Measurements from ENCODE around the gene SLIT3.

SLIT3 gene

GRCh38 chr5:168991311-168991710 lies 309.6 kb downstream of the SLIT3 start:
- DNase-seq (ENCODE audit: low spot score): no peak

DNA sequence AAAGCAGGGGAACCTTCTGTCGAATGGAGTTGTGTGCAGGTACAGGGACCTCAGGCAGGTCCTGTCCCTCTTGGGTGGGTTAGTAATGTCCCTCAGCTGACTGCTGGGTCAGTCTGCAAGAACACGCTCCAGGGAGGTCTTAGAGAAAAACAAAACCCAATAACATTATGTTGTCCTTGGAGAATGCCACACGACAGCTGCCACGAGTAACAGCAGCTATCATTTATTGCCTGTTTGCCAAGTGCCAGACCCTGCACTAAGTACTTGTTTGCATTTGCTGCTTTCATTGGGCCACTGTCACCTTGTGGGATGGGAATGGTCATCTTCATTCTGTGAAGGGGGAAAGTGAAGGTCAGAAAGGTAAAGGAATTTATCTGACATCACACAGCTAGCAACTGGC lies 310.3 kb downstream of the SLIT3 start:
- no peak for DNase-seq (ENCODE audit: low spot score)

- DNase-seq (ENCODE audit: low spot score): no peak
Observed at GRCh38 chr5:168989731-168990505, 311.0 kb downstream of the SLIT3 start.

DNA sequence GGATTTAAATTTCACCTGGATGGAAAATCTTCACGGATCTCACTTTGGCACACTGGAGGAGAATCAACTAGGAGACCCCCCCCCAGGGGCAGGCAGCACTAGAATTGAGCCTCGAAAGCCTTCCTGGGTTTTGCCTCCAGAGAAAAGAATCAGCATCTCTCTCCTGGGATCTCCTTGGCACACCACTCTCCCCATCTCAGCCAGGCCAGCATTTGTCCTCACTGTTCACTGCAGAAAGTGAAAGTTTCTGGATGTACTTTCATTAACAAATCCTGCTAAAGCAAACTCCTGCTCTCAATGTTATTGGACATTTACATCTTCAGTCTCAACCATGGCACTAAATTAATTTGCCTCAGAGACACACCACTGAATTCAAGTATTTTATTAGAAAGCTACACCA lies 312.2 kb downstream of the SLIT3 start:
- DNase-seq (ENCODE audit: low spot score): no peak

DNA sequence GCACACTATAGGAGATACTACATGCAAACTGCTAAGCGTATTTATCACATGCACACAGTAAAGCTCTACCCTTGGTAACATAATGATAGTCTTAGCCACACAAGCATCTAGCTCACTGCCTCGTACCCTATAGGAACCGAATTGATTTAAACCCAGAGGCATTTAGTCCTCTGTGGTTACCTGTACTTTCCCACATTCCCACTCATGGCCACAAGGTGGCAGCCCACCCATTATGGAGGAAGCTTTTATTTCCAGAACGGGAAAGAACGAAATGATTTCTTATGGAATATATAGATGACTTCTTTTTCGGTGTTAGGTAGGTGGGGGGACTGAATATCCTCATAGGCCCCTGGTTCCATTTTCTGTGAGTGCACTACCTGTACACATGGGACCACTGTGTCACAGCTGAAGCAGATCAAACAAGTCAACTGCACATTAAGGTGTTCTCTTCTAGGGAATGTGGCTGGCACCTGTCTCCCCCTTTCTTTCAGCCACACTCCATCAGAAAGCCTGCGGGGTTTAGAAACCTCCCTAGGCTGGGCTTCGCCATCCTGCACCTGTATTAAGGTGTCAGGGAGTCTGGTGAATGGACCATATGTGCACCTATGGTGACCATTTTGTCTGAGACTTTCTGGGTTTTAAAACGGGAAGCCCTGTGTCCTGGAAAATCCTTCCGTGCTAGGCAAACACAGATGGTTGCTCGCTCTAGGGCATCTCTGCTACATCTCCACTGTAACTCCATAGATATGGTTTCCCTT lies 313.2 kb downstream of the SLIT3 start:
- DNase-seq (ENCODE audit: low spot score): peak; percentile 56

DNA sequence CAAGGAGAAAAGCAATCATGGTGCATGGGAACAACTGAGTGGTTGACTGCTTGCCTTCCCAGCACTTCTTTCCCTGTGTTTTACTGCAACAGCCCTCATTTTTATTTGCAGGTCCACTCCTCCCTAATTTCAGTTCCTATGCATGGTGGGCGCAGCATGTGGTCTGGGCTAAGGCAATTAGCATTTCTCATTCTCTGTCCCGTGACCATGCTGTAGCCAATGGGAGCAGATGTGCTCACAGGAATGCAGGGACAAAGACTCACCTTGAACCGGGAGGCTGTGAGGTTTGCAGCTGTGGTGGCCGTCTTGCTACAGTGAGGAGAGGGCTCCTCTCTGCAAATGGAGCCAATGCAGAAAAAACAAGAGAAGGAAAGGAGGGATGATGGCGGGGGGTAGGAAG lies 315.5 kb downstream of the SLIT3 start:
- no peak for DNase-seq (ENCODE audit: low spot score)

GRCh38 chr5:168984135-168984675 lies 316.7 kb downstream of the SLIT3 start:
- no peak for DNase-seq (ENCODE audit: low spot score)

- DNase-seq (ENCODE audit: low spot score): no peak
Observed at GRCh38 chr5:168979135-168979534, 321.8 kb downstream of the SLIT3 start.

- no peak for DNase-seq (ENCODE audit: low spot score)
Observed at GRCh38 chr5:168978500-168978899, 322.4 kb downstream of the SLIT3 start.

GRCh38 chr5:168978015-168978414 lies 322.9 kb downstream of the SLIT3 start:
- DNase-seq (ENCODE audit: low spot score): no peak

DNA sequence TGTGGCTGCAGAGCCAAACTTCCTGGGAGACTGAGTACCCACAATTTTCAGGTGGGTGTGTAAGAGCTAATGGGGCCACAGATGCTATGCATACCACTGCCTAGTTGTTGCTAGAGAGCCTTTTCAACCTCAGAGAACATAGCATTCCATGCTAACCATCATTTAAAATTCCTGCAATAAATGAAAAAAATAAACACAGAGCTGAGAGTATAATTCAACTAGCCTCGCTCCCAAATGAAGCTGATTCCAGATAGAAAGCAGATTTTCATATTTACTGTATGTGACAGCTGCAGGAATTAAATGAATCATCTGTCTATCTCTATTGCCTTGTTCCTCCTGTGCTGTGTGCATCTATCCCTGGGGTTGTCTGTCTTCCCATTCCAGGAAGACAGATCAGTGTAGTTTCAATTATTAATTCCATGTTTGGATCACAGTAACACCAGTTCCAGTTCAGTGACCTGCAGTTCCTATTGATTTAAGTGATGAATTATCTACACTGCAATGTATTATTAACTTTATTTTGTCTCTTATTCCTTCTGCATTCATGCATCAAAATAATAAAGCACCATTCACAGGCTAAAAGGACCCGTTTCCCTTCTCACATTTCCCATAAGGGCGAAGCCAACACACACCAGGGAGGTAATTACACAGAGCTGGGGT lies 324.5 kb downstream of the SLIT3 start:
- no peak for DNase-seq (ENCODE audit: low spot score)

DNA sequence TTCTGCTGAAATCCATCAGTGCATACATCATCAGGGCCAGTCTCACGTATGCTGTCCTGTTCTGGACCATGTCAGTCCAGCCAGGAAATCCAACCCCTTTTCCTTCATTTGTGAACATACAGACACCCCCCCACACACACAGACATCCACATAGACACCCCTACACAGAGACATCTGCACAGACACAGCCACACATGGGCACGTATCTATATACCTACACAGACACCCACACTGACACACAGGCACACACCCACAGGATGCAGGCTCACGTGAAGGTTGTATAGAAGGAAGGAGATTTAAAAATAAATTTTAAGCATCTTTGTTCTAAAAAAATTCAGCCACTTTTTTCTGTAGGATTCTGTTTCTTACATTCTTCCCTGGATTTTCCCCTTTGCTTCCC lies 325.6 kb downstream of the SLIT3 start:
- no peak for DNase-seq (ENCODE audit: low spot score)

DNA sequence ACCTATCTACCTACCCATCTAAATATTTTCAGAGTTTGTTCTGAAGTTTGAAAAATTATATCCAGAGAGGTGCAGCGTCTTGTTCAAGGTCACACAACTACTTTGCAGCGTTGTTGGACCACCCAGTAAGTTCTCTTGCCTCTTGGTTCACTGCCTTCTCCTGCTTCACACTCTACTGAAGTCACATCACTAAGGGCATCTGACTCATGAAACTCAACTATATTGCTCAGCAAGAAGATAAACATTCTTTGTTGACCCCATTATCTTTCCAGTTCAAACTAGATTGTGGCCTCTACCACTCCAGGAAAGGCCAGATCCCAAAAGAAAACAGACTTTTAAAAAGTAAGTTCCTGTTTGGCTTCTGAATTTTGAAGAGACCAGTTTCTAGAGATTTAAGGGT lies 326.9 kb downstream of the SLIT3 start:
- no peak for DNase-seq (ENCODE audit: low spot score)

DNA sequence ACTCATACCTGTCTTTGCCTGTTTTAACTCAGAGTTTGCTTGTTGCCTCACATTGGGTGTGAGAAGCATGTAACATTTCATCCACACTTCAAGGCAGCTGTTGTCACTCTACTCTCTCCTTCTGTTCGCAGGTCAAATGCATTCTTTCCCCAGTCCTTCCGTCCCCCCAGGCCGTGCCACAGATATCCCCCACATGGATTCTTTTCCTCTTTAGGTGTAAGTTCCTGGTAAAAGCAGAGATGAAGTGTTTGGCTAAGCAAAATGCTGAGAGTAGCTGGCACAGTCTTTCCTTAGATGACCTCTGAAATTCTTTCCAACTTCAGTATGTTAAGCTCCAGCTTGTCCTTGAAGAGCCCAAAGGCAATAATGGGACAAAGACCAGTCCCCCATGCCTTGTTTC lies 328.2 kb downstream of the SLIT3 start:
- DNase-seq (ENCODE audit: low spot score): no peak

DNA sequence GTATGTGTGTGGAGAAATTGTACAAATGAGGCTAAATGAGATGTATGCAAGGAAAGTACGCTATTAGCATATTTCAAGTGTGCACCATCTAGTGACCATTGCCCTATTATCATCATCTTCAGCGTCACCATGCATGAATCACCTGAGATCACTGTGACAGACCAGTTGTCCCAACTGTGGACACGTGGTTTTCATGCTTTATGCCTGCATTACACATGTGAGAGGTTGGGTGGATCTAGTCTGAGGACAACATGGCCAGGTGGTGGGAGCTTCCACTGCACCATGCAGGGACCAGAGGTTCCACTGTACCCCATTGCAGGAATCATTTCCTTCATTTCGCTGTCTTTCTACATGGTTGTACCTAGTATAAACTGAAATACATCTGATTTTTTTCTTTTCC lies 329.8 kb downstream of the SLIT3 start:
- no peak for DNase-seq (ENCODE audit: low spot score)

- DNase-seq (ENCODE audit: low spot score): no peak
Observed at GRCh38 chr5:168969326-168969886, 331.5 kb downstream of the SLIT3 start.

GRCh38 chr5:168967882-168968620 lies 332.9 kb downstream of the SLIT3 start:
- no peak for DNase-seq (ENCODE audit: low spot score)

DNA sequence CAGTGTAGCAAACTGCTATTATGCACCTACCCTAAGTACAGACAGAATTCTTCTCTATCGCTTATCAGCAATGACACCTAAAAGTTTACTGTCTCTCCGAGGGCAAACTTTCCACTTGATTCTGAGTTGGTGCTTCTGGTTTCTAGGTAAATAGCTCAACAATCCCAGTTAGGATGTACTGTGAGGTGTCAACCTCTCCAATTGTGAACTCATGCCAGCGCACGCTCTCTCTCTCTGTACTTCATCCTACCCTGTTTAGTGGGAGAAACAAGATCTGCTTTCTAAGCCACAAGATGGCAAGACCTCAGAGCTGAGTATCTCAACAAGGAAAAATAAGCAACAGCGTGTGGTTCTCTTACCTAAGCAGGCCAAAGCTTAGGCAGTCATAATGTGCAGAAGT lies 335.3 kb downstream of the SLIT3 start:
- DNase-seq (ENCODE audit: low spot score): no peak

DNA sequence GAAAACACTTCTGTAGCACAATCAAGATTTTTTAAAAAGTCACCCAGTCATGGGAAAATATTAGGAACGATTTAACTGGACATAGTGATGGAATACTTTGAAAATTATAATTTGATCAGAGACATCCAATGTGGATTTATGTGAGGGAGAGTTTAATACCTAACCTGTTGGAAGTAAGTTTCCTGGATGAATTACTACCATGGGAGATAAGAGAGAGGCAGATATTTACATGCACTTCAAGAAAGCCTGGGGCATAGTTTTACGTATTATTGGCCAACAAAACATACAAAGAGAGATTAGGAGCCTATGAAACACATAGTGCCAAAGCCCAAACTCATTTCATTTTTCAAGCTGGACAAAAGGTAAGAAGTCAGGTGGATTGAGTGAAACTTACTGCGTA lies 336.8 kb downstream of the SLIT3 start:
- no peak for DNase-seq (ENCODE audit: low spot score)

- DNase-seq (ENCODE audit: low spot score): no peak
Observed at GRCh38 chr5:168962306-168962705, 338.6 kb downstream of the SLIT3 start.

- DNase-seq (ENCODE audit: low spot score): no peak
Observed at GRCh38 chr5:168961681-168962080, 339.3 kb downstream of the SLIT3 start.

DNA sequence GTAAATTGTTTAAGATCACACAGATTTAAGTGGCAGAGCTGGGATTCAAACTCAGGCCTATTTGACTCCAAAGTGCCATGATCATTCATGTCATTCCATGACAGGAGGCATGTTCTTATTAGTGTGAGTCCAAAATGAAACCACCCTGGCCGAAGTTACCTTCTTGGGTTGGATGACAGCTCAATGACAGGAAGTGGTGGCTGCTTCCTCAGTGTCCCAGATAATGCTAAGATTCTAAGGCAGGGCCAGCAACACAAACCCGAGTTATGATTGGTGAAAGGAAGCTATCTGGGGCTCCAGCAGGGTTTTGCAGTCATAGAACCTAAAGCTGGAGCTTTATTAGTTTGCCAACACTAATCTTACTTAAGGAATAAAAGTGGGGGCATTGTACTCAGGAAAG lies 340.4 kb downstream of the SLIT3 start:
- DNase-seq (ENCODE audit: low spot score): no peak
